Liver (tissue), 3 donors: ENCODE results near the gene CPNE5.

ENCODE experiments used
- ATF3 ChIP-seq: IDR thresholded peaks from 2 replicates; pipeline ENCODE4 v1.6.1; 2016; ENCODE audit warnings: antibody characterized with exemption
- CTCF ChIP-seq: fragments of 150-350 bp; IDR thresholded peaks from 2 replicates; pipeline ENCODE4 v1.5.1; 2017; ENCODE audit warnings: improper control_type of control experiment, low read depth, low read length; ENCODE audit not compliant: missing input control
- EGR1 ChIP-seq, 2 donors: IDR thresholded peaks; 2 replicates each; pipeline ENCODE4 v1.6.1; 2016 to 2018; ENCODE audit warnings: antibody characterized with exemption in 2 of 2, low read depth in 2 of 2
- FOXA2 ChIP-seq: IDR thresholded peaks from 2 replicates; pipeline ENCODE4 v1.6.1; 2016; ENCODE audit warnings: antibody characterized with exemption
- GABPA ChIP-seq, 2 donors: IDR thresholded peaks in 1 of 2; conservative IDR thresholded peaks in 1 of 2; 2 replicates each; pipeline ENCODE4 v1.6.1; 2016; ENCODE audit warnings: antibody characterized with exemption in 2 of 2, mild to moderate bottlenecking in 1 of 2, moderate library complexity in 1 of 2
- JUND ChIP-seq, 2 donors: IDR thresholded peaks; 2 replicates each; pipeline ENCODE4 v1.6.1; 2016; ENCODE audit warnings: antibody characterized with exemption in 2 of 2
- RAD21 ChIP-seq, 2 donors: IDR thresholded peaks; 2 replicates each; pipeline ENCODE4 v1.6.1; 2016; ENCODE audit warnings: antibody characterized with exemption in 2 of 2, mild to moderate bottlenecking in 2 of 2
- REST ChIP-seq: IDR thresholded peaks from 2 replicates; pipeline ENCODE4 v1.6.1; 2016; ENCODE audit warnings: antibody characterized with exemption, mild to moderate bottlenecking
- SP1 ChIP-seq: IDR thresholded peaks from 2 replicates; pipeline ENCODE4 v1.6.1; 2018; ENCODE audit warnings: antibody characterized with exemption, mild to moderate bottlenecking
- YY1 ChIP-seq: IDR thresholded peaks from 2 replicates; pipeline ENCODE4 v1.6.1; 2016; ENCODE audit warnings: antibody characterized with exemption, mild to moderate bottlenecking
- TF ChIP-seq, protein P1 (sequence below): IDR thresholded peaks from 2 replicates; pipeline ENCODE4 v1.6.1; 2016; ENCODE audit warnings: antibody characterized with exemption
- TF ChIP-seq, protein P2 (sequence below): IDR thresholded peaks from 2 replicates; pipeline ENCODE4 v1.6.1; 2016; ENCODE audit warnings: antibody characterized with exemption
- donor health status: healthy.
- donor health status: healthy.

DNA sequence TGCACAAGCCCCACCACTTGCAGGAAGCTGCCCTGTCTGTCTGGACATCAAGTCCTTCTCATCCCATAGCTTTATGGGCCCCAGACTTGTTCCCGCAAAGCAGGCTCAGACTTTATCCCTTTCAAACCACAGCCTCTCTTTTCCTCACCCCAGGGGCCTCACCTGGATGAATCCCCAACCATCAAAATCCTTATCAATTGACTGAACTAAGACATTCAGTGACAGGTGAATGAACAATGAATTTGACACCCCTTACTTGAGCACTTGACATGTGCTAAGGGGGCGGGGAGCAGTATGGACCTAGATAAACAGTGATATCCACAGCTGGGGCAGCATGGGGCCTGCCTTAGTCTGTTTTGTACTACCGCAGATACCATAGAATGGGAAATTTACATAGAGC, 136.6 kb downstream of the CPNE5 start:
- TF ChIP-seq REST (no peak), JUND (IDR thresholded peaks at IDR 0.05) (no peak), CTCF (no peak), GABPA (IDR thresholded peaks at IDR 0.05 in 1 of 2, conservative IDR thresholded peaks at IDR 0.05 in 1 of 2) (no peak), RAD21 (IDR thresholded peaks at IDR 0.05) (no peak), SP1 (no peak), EGR1 (IDR thresholded peaks at IDR 0.05; ENCODE audit: low read depth in 2 of 2) (no peak), ATF3 (no peak), FOXA2 (no peak), YY1 (no peak)
- TF ChIP-seq, protein P1, sequence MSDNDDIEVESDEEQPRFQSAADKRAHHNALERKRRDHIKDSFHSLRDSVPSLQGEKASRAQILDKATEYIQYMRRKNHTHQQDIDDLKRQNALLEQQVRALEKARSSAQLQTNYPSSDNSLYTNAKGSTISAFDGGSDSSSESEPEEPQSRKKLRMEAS = no peak
- TF ChIP-seq, protein P2, sequence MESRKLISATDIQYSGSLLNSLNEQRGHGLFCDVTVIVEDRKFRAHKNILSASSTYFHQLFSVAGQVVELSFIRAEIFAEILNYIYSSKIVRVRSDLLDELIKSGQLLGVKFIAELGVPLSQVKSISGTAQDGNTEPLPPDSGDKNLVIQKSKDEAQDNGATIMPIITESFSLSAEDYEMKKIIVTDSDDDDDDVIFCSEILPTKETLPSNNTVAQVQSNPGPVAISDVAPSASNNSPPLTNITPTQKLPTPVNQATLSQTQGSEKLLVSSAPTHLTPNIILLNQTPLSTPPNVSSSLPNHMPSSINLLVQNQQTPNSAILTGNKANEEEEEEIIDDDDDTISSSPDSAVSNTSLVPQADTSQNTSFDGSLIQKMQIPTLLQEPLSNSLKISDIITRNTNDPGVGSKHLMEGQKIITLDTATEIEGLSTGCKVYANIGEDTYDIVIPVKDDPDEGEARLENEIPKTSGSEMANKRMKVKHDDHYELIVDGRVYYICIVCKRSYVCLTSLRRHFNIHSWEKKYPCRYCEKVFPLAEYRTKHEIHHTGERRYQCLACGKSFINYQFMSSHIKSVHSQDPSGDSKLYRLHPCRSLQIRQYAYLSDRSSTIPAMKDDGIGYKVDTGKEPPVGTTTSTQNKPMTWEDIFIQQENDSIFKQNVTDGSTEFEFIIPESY = no peak
